ENCODE measurements around the gene SNX22. TPM values are rescaled to one million over a fixed set of nuclear protein-coding genes. Genes with fewer than 3 reads are reported as not detected.

Gene SNX22
- total RNA-seq, 1 donor from 2014 or later, result 0.96 TPM

DNA sequence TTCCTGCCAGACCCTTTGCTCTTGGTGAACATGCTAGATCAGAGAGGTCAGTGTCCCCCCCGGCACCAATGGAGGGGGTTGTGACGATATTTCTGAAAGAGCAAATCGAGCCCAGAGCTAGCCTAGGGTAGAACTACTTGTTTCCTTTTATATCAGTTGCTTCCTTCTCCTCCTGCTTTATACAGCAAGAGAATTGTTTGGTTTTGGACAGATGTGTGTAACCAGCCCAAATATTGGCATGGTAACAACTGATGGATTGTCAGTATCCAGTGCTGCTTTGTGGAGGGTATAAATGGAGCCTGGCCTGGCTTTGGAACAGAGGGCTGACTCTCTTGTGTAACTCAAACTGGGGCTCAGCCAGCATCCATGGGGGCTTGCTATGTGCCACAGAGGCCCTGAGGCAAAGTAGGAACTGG is 28.6 kb upstream of the SNX22 start:
- Mint-ChIP-seq H3K9me3 (no peaks in the 10 kb centered on the region), H3K27me3 (no peaks in the 10 kb centered on the region), H3K36me3 (ENCODE audit: low read depth) (peaks cover 53% of the 10 kb centered on the region), H3K4me3 (no peak overlapping the region), H3K27ac (no peak overlapping the region), H3K4me1 (peaks cover 3% of the 10 kb centered on the region)
- intact Hi-C loops (cut with micrococcal nuclease), result no loop called here
- DNase-seq, result no peak

DNA sequence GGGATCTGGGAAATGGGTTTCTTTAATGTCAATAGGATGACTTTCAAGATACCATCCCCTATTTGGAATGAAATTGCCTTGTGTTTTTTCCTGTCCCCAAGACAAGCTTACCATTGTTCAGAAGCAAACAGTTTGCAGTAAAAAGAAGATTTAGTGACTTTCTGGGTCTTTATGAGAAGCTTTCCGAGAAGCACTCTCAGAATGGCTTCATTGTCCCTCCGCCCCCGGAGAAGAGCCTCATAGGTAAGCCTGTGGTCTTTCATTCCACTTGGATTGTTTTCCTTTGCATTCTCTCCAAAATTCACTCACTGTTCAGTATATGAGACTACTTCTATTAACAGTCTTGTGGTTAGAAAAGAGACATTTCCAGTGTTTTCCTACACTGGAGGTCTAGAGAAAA is 25.6 kb upstream of the SNX22 start:
- Mint-ChIP-seq H3K36me3 (ENCODE audit: low read depth) (peaks cover 57% of the 10 kb centered on the region), H3K4me3 (no peak overlapping the region), H3K27ac (no peak overlapping the region), H3K4me1 (peaks cover 3% of the 10 kb centered on the region), H3K27me3 (no peaks in the 10 kb centered on the region), H3K9me3 (no peaks in the 10 kb centered on the region)
- DNase-seq, result no peak
- intact Hi-C loops (cut with micrococcal nuclease), result no loop called here

DNA sequence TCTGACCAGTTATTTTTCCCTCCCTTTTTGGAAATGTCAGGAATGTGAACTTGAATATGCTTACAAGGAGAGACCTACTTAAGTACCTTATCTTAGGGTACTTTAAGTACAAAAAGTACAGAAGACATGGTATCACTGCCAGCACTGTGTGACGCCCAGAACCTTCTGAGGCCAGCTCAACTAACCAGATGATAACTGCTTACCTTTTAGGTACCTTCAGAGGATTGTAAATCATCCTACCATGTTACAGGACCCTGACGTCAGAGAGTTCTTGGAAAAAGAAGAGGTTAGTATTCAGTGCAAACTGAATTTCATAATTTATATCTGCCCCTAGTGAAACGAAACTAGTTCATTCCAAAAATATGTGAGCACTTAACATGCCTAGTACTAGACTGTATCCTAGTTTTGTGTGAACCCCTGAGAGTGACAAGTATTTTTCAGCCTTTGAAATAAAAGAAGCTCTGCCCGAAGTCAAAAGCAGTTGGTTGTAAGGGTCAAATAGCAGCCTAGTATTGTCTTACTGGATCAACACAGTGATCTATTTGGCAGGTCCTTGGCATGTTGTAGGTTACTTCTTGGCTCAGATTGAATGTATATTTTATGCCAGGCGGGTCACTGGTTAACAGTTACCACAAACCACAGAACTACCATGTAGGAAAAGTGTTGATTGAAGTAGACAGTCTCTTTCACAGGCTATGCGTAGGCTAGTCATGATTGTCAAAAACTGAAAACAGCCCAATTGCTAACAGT is 23.8 kb upstream of the SNX22 start:
- Mint-ChIP-seq H3K9me3 (no peaks in the 10 kb centered on the region), H3K27ac (peak overlapping the region; percentile 48), H3K27me3 (no peaks in the 10 kb centered on the region), H3K36me3 (ENCODE audit: low read depth) (peaks cover 66% of the 10 kb centered on the region), H3K4me3 (no peak overlapping the region), H3K4me1 (peaks cover 3% of the 10 kb centered on the region)
- DNase-seq, result no peak
- intact Hi-C loops (cut with micrococcal nuclease), result no loop called here

DNA sequence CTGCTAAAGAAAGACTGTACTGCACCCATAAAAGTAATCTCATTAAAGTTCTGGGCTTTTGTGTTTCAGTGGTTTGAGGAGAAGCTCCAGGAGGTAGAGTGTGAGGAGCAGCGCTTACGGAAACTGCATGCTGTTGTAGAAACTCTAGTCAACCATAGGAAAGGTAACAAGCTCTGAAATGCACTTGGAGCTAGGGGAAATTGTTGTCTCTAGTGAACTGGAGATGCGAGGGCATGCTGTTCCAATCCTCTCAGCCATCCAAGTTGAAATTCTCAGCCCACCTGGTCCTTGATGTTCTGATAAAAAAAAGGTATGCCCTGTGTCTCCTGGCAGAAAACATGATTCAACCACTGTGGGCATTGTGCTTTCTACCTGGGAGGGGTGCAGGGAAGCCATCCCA is 21.4 kb upstream of the SNX22 start:
- H3K36me3 Mint-ChIP-seq (ENCODE audit: low read depth), result peaks cover 72% of the 10 kb centered on the region
- no peaks in the 10 kb centered on the region for H3K27me3 Mint-ChIP-seq
- peaks cover 3% of the 10 kb centered on the region for H3K4me1 Mint-ChIP-seq
- no peak for DNase-seq
- intact Hi-C loops (cut with micrococcal nuclease), result no loop called here
- no peak overlapping the region for H3K27ac Mint-ChIP-seq
- H3K4me3 Mint-ChIP-seq, result no peak overlapping the region
- H3K9me3 Mint-ChIP-seq, result no peaks in the 10 kb centered on the region

DNA sequence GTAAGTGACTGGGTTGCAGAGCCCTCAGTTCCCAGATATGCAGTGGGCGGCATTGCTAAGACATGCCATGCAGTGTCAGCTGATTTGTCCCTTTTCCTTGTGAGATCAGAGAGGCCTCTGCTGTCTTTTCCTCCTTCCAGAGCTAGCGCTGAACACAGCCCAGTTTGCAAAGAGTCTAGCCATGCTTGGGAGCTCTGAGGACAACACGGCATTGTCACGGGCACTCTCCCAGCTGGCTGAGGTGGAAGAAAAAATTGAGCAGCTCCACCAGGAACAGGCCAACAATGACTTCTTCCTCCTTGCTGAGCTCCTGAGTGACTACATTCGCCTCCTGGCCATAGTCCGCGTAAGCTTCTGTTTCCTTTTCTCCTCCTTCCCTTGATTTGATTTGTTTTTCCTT is 20.0 kb upstream of the SNX22 start:
- Mint-ChIP-seq H3K27me3 (no peaks in the 10 kb centered on the region), H3K36me3 (ENCODE audit: low read depth) (peaks cover 73% of the 10 kb centered on the region), H3K9me3 (no peaks in the 10 kb centered on the region), H3K4me3 (no peak overlapping the region), H3K4me1 (peaks cover 3% of the 10 kb centered on the region), H3K27ac (no peak overlapping the region)
- DNase-seq, result no peak
- intact Hi-C loops (cut with micrococcal nuclease), result no loop called here

DNA sequence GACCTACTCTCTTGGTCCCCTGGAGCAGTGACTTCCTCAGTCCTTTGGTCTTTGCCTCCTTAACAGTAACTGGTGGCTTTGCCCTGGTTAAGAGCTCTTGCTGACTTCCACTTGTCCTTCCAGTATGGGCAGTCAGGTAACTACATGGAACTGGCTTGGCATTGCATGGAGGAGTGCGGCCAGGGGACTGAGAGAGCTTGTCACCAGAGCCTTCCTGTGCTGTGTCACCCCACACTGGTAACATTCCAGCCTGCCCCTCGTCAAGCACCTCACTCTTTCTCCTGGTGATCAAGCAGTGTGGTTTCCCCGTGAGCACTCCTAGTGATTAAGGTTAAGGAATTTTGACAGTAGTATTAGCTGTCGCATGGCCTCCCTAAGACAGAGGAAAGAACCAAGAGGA is 19.3 kb upstream of the SNX22 start:
- H3K27ac Mint-ChIP-seq, result no peak overlapping the region
- no peaks in the 10 kb centered on the region for H3K9me3 Mint-ChIP-seq
- H3K4me3 Mint-ChIP-seq, result no peak overlapping the region
- no peak for DNase-seq
- intact Hi-C loops (cut with micrococcal nuclease), result no loop called here
- H3K4me1 Mint-ChIP-seq, result peaks cover 3% of the 10 kb centered on the region
- H3K36me3 Mint-ChIP-seq (ENCODE audit: low read depth), result peaks cover 73% of the 10 kb centered on the region
- no peaks in the 10 kb centered on the region for H3K27me3 Mint-ChIP-seq

DNA sequence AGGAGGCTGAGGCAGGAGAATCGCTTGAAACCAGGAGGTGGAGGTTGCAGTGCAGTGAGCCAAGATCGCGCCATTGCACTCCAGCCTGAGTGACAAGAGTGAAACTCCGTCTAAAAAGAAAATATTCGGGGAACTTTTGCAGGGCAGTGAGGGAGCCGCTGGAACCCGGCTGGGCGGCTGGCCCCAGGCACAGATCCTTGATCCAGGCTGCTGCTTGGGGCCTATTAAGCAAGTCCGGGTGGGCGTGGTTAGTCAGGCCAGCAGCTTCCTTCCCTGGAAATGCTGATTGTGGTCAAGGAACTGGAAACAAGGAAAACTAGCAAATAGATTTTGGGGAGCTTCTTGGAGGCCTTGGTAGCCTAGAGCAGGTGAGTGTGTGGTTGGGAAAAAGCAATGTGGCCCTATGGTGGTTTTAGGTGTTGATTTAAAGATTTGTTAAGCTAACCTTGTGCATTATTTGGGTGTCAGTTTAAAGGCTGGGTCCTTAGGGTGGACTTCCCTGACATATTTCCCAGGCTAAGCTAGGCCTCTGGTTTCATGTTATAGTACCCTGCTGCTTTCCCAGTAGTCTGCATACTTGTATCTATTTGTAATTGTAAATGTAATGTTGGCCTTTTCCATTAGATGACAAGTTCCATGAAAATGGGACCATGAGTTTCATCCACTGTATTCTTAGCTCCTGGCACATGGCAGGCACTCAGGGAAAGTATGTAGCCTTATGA is 17.7 kb upstream of the SNX22 start:
- H3K9me3 Mint-ChIP-seq, result no peaks in the 10 kb centered on the region
- H3K27me3 Mint-ChIP-seq, result no peaks in the 10 kb centered on the region
- intact Hi-C loops (cut with micrococcal nuclease), result no loop called here
- no peak overlapping the region for H3K27ac Mint-ChIP-seq
- DNase-seq, result no peak
- no peak overlapping the region for H3K4me3 Mint-ChIP-seq
- H3K36me3 Mint-ChIP-seq (ENCODE audit: low read depth), result peaks cover 67% of the 10 kb centered on the region
- no peaks in the 10 kb centered on the region for H3K4me1 Mint-ChIP-seq

DNA sequence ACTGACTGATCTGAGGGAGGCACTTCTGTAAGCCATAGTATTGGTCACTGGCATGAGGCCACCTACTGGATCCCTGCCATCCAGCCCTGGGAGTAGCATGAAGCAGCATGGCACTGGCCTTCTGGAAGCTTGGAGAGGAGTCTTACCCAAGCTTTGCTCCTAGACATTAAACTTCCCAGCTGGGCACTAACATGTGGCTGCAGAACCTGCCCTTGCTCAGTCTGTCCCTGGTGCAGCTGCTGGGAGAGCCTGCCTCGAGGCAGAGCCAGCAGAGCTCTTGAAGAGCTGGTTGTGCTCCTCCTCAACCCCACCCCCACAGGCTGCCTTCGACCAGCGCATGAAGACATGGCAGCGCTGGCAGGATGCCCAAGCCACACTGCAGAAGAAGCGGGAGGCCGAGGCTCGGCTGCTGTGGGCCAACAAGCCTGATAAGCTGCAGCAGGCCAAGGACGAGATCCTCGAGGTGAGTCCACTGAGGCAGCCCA is 17.1 kb upstream of the SNX22 start:
- no peaks in the 10 kb centered on the region for H3K9me3 Mint-ChIP-seq
- intact Hi-C loops (cut with micrococcal nuclease), result no loop called here
- no peak overlapping the region for H3K27ac Mint-ChIP-seq

DNA sequence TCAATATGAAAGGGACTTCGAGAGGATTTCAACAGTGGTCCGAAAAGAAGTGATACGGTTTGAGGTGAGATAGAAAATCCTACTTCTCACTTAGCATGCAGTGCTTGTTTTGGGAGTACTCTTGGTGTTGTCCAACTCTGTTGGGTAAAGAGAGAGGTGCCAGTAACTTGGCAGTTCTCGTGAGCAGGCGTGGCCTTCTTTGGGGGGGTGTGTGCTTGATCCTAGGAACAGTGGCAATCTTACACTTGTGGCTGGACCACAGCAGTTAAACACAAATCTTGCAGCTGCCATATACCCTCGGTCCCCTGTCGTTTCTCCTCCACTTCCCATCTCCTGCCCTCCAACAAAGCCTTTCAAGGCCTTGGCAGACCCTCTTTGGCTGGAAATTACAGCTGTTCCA is 15.2 kb upstream of the SNX22 start:
- H3K4me1 Mint-ChIP-seq, result no peaks in the 10 kb centered on the region
- H3K27me3 Mint-ChIP-seq, result no peaks in the 10 kb centered on the region
- H3K9me3 Mint-ChIP-seq, result no peaks in the 10 kb centered on the region
- intact Hi-C loops (cut with micrococcal nuclease), result no loop called here
- no peak for DNase-seq
- no peak overlapping the region for H3K4me3 Mint-ChIP-seq
- H3K36me3 Mint-ChIP-seq (ENCODE audit: low read depth), result peaks cover 55% of the 10 kb centered on the region
- H3K27ac Mint-ChIP-seq, result no peak overlapping the region

More for the DNA sequence above, 17.1 kb upstream of the SNX22 start:
- Mint-ChIP-seq H3K4me1 (no peaks in the 10 kb centered on the region), H3K4me3 (no peak overlapping the region), H3K36me3 (ENCODE audit: low read depth) (peaks cover 65% of the 10 kb centered on the region), H3K27me3 (no peaks in the 10 kb centered on the region)
- no peak for DNase-seq

DNA sequence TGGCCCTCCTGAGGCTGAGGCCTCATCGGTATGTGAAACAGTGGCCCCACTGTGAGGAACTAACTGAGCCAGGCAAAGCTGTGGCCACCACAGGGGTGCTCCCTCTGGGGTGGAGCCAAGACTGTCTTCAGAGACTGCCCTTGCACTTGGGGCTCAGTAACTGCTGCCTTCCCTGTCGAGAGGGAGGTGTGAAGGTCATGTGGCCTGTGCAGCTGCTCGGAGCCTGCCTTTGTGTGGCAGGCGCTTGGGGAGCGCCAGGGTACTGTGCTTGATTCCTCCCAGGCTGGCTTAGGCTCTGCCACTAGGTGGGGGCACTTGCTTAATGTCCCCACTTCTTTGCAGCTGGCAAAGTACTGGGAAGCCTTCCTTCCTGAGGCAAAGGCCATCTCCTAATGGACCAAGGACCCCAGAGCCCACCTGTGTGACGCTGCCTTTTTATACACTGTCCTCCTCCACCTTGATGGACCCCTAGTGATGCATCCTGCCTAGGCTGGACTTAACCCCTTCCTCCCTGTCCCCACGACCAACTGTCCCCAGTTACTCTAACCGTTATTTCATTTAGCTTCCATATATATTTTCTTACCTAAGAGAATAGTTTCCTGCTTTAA is 14.2 kb upstream of the SNX22 start:
- Mint-ChIP-seq H3K27ac (no peak overlapping the region), H3K4me1 (no peaks in the 10 kb centered on the region), H3K9me3 (no peaks in the 10 kb centered on the region), H3K4me3 (no peak overlapping the region), H3K36me3 (ENCODE audit: low read depth) (peaks cover 50% of the 10 kb centered on the region), H3K27me3 (no peaks in the 10 kb centered on the region)
- no peak for DNase-seq
- intact Hi-C loops (cut with micrococcal nuclease), result no loop called here

DNA sequence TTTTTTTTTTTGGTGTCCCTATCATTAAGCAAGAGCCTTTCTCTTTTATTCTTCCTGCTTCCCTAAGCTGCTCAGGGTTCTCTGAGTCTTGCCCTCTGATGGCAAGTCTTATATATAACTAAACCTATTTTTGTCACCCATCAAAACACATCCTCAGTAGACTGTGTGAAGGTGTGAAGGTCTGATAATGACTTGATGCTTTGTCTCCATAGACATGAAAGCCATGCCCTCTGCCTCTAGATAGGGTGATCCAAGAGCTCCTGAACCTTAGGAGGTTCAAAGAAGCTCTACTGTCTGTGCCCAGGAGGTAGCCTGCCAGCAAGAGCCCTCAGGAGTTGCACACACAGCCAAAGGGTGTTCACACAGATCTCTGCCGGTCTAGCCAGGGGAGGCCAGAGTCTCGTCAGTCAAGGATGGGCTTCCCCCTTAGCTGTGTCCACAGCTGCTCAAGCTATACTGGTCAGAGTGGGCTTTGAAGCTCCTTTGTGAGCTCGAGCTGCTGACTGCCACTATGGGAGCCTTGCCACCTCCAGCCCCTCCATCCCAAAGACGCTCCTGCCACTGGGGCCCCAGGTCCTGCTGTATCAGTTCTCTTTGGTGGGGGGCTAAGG is 13.1 kb upstream of the SNX22 start:
- no peaks in the 10 kb centered on the region for H3K27me3 Mint-ChIP-seq
- H3K27ac Mint-ChIP-seq, result no peak overlapping the region
- no peaks in the 10 kb centered on the region for H3K4me1 Mint-ChIP-seq
- peaks cover 42% of the 10 kb centered on the region for H3K36me3 Mint-ChIP-seq (ENCODE audit: low read depth)
- H3K4me3 Mint-ChIP-seq, result no peak overlapping the region
- intact Hi-C loops (cut with micrococcal nuclease), result no loop called here
- no peak for DNase-seq
- H3K9me3 Mint-ChIP-seq, result no peaks in the 10 kb centered on the region

DNA sequence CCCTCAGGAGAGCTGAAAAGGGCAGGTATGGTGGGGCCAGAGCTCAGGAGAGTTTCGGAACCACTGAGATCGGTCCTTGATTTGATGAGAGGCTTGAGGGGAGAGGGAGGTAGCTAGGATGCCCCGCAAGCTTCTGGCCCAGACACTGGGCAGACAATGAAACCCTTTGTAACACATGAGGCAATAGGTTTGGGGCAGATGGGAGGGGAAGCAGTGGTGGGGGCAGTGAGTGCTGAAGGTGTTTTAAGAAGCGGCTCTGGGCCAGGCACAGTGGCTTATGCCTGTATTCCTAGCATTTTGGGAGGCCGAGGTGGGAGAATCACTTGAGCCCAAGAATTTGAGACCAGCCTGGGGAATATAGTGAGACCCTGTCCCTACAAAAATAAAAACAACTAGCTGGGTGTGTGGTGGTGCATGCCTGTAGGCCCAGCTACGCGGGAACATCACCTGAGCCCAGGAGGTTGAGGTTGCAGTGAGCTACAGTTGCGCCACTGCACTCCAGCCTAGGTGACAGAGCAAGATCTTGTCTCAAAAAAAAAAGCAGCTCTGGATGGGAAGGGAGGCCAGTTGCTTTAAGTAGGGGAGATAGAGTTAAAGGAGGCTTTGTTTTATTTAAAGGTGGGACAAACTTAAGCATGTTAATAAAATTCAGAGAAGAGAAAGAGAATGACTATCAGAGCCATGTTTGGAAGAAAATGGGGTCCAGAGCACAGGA is 9.6 kb upstream of the SNX22 start:
- Mint-ChIP-seq H3K4me3 (no peak overlapping the region), H3K9me3 (no peaks in the 10 kb centered on the region), H3K36me3 (ENCODE audit: low read depth) (peaks cover 25% of the 10 kb centered on the region), H3K27me3 (no peaks in the 10 kb centered on the region), H3K27ac (no peak overlapping the region), H3K4me1 (no peaks in the 10 kb centered on the region)
- DNase-seq, result no peak
- intact Hi-C loops (cut with micrococcal nuclease), result no loop called here

DNA sequence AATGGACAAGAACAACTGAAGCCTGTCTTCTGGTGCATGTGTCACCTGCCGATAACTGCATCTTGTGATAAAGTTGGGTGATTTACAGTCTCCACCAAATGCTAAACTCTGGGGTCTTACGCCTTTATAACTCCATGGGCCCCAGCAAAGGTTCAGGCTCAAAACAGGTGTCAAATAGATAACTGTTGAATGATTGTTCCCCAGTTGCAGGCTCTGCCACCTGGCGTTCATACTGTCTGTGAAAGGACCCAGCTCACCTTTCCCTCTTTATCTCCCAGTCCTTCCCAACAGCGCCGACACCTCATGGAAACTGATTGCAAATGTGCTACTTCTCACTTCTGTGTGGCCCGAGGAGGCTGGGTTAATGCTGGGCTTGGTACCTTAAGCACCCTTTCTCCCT is 8.3 kb upstream of the SNX22 start:
- intact Hi-C loops (cut with micrococcal nuclease), result no loop called here
- no peak overlapping the region for H3K4me3 Mint-ChIP-seq
- no peak overlapping the region for H3K27ac Mint-ChIP-seq
- peaks cover 20% of the 10 kb centered on the region for H3K36me3 Mint-ChIP-seq (ENCODE audit: low read depth)
- no peak for DNase-seq
- no peaks in the 10 kb centered on the region for H3K27me3 Mint-ChIP-seq
- H3K4me1 Mint-ChIP-seq, result no peaks in the 10 kb centered on the region
- no peaks in the 10 kb centered on the region for H3K9me3 Mint-ChIP-seq
